OCI-LY7 (cell line): ENCODE results near the gene KCNC1. TPM values are rescaled to one million over a fixed set of nuclear protein-coding genes. Genes with fewer than 3 reads are reported as not detected.

ENCODE experiments used
- BruUV-seq: library from RNA; stranded (reverse); fragments of 400-500 nt; replicated peaks from 2 replicates; lab custom pipeline; 2021; lab: Mats Ljungman, UMichigan
- CTCF ChIA-PET: fragments of 300-600 bp; sonication (Branson Sonifier 250); formaldehyde crosslinking; loops from one replicate; lab custom pipeline; 2022; ENCODE audit warnings: antibody characterized with exemption; ENCODE audit not compliant: unreplicated experiment; lab: Charles Lee
- POLR2A ChIA-PET: fragments of 300-600 bp; sonication (Branson Sonifier 250); formaldehyde crosslinking; loops from one replicate; lab custom pipeline; 2022; ENCODE audit warnings: antibody characterized with exemption; lab: Charles Lee
- DNase-seq: peaks from one replicate; pipeline ENCODE4 v3.0.0-alpha.2; 2015; ENCODE audit warnings: low spot score
- H2AFZ ChIP-seq: fragments of 200-600 bp; sonication (generic), shearing (Covaris generic); 2 replicates; pipeline ENCODE4 v1.6.1; 2014; ENCODE audit warnings: mild to moderate bottlenecking, antibody characterized with exemption, low read length, moderate library complexity
- H3K27ac ChIP-seq: fragments of 200-600 bp; sonication (generic); 2 replicates; pipeline ENCODE4 v1.5.1; 2014; ENCODE audit warnings: mixed run types, low read depth, mild to moderate bottlenecking, moderate library complexity, low read length, inconsistent platforms; ENCODE audit not compliant: poor library complexity, severe bottlenecking
- H3K36me3 ChIP-seq: fragments of 200-600 bp; sonication (generic); 2 replicates; pipeline ENCODE4 v1.6.1; 2014; ENCODE audit warnings: mild to moderate bottlenecking, antibody characterized with exemption, low read length, moderate library complexity, mixed read lengths; ENCODE audit not compliant: insufficient read depth
- H3K4me1 ChIP-seq: fragments of 200-600 bp; sonication (generic); 2 replicates; pipeline ENCODE4 v1.5.1; 2014; ENCODE audit warnings: mild to moderate bottlenecking, low read length; ENCODE audit not compliant: insufficient read depth, poor library complexity, severe bottlenecking
- H3K4me2 ChIP-seq: fragments of 200-600 bp; sonication (generic); 2 replicates; pipeline ENCODE4 v1.6.1; 2014; ENCODE audit warnings: mild to moderate bottlenecking, low read length
- H3K4me3 ChIP-seq: fragments of 200-600 bp; sonication (generic); 2 replicates; pipeline ENCODE4 v1.5.1; 2014; ENCODE audit warnings: mild to moderate bottlenecking, low read depth, low read length; ENCODE audit not compliant: poor library complexity, severe bottlenecking
- H3K79me2 ChIP-seq: fragments of 200-600 bp; sonication (generic); 2 replicates; pipeline ENCODE4 v1.6.1; 2016; ENCODE audit warnings: low read depth, mild to moderate bottlenecking, low read length, moderate library complexity, mixed read lengths; ENCODE audit not compliant: insufficient read depth
- H3K9me2 ChIP-seq: fragments of 200-600 bp; sonication (generic); 2 replicates; pipeline ENCODE4 v1.6.1; 2016; ENCODE audit warnings: mild to moderate bottlenecking, low read length, mixed read lengths; ENCODE audit not compliant: insufficient read depth
- H3K9me3 ChIP-seq: fragments of 200-600 bp; sonication (generic); 2 replicates; pipeline ENCODE4 v1.6.1; 2014; ENCODE audit warnings: mild to moderate bottlenecking, mixed run types, low read length, mixed read lengths
- H4K20me1 ChIP-seq: fragments of 200-600 bp; sonication (generic); 2 replicates; pipeline ENCODE4 v1.6.1; 2014; ENCODE audit warnings: mild to moderate bottlenecking, antibody characterized with exemption, low read length, moderate library complexity, mixed read lengths; ENCODE audit not compliant: insufficient read depth
- EZH2phosphoT487 ChIP-seq: fragments of 200-600 bp; sonication (generic); IDR thresholded peaks from 2 replicates; pipeline ENCODE4 v1.6.1; 2018; ENCODE audit warnings: low read depth, borderline replicate concordance, mild to moderate bottlenecking, mixed run types, antibody characterized with exemption, low read length, moderate library complexity, mixed read lengths
- intact Hi-C: fragments of 100-400 bp; cut with micrococcal nuclease; formaldehyde crosslinking; loops from one replicate; pipeline ENCODE4 v1.10.0; 2022; ENCODE audit not compliant: unreplicated experiment
- total RNA-seq, 2 experiments: library from RNA; depleted of rRNA in 1 of 2; stranded (reverse); fragments of >200 nt in 1 of 2; shearing (Covaris generic) in 1 of 2; gene quantifications; 2 replicates each; pipeline ENCODE4 v1.2.3, GENCODE V29; 2014 to 2022
- TF ChIP-seq, protein P1 (sequence below): fragments of 200-600 bp; sonication (generic); conservative IDR thresholded peaks from 2 replicates; pipeline ENCODE4 v1.5.1; 2014; ENCODE audit warnings: mild to moderate bottlenecking, antibody characterized with exemption, low read length, moderate library complexity, mixed read lengths

The KCNC1 gene
- total RNA-seq, 2 experiments from 2014 or later = not detected

- H3K9me2 ChIP-seq = no peaks in the 10 kb centered on the region
- H3K27ac ChIP-seq = no peak overlapping the region
- ChIA-PET CTCF (no interaction called here), POLR2A (no interaction called here)
- H4K20me1 ChIP-seq = no peaks in the 10 kb centered on the region
- H2AFZ ChIP-seq = no peak overlapping the region
- H3K4me3 ChIP-seq = no peak overlapping the region
- intact Hi-C loops = no loop called here
- BruUV-seq = no TSS peak
- no peaks in the 10 kb centered on the region for H3K79me2 ChIP-seq
- no peaks in the 10 kb centered on the region for H3K4me1 ChIP-seq
- no peak overlapping the region for H3K4me2 ChIP-seq
- DNase-seq = no peak
- TF ChIP-seq EZH2phosphoT487 = no peak
- TF ChIP-seq, protein P1, sequence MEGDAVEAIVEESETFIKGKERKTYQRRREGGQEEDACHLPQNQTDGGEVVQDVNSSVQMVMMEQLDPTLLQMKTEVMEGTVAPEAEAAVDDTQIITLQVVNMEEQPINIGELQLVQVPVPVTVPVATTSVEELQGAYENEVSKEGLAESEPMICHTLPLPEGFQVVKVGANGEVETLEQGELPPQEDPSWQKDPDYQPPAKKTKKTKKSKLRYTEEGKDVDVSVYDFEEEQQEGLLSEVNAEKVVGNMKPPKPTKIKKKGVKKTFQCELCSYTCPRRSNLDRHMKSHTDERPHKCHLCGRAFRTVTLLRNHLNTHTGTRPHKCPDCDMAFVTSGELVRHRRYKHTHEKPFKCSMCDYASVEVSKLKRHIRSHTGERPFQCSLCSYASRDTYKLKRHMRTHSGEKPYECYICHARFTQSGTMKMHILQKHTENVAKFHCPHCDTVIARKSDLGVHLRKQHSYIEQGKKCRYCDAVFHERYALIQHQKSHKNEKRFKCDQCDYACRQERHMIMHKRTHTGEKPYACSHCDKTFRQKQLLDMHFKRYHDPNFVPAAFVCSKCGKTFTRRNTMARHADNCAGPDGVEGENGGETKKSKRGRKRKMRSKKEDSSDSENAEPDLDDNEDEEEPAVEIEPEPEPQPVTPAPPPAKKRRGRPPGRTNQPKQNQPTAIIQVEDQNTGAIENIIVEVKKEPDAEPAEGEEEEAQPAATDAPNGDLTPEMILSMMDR = no peak
- no peaks in the 10 kb centered on the region for H3K36me3 ChIP-seq
- H3K9me3 ChIP-seq = no peaks in the 10 kb centered on the region
These were observed 93.8 kb downstream of the KCNC1 start for GRCh38 chr11:17828311-17828751.

DNA sequence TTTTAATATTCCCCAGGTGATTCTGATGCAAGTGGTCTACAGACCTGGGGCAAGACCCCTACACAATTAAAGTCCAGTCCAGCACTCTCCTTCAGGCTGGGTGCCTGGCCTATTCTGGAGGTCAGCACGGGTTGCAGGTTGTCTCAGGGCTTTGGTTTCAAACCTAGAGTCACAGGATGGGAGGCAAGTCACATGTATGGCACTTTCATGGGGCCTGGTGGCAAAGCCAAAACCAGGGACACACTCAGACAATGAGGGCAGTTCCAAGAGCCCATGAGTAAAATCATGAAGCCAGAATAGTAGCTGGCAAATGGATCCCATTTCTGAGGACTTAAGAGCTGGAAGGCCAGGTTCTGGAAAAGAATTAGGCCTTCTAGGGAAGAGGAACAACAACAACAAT lies 96.6 kb downstream of the KCNC1 start:
- ChIA-PET POLR2A (no interaction called here), CTCF (no interaction called here)
- Histone ChIP-seq H3K9me3 (no peaks in the 10 kb centered on the region), H3K27ac (no peak overlapping the region), H3K4me2 (no peak overlapping the region), H3K79me2 (no peaks in the 10 kb centered on the region), H3K4me1 (no peaks in the 10 kb centered on the region), H2AFZ (no peak overlapping the region), H3K36me3 (no peaks in the 10 kb centered on the region), H4K20me1 (no peaks in the 10 kb centered on the region), H3K4me3 (no peak overlapping the region), H3K9me2 (no peaks in the 10 kb centered on the region)
- BruUV-seq = no TSS peak
- TF ChIP-seq, protein P1 = no peak
- no peak for DNase-seq
- intact Hi-C loops = no loop called here

- no peak overlapping the region for H3K4me3 ChIP-seq
- CTCF ChIA-PET = no interaction called here
- no peak overlapping the region for H3K4me2 ChIP-seq
- H4K20me1 ChIP-seq = no peaks in the 10 kb centered on the region
- POLR2A ChIA-PET = interaction anchor here (0.6 kb wide), 1 partner anchor 22 kb away, joined by 4 read pairs; no protein-coding TSS in a partner anchor
- intact Hi-C loops = no loop called here
- TF ChIP-seq, protein P1 = no peak
- no peak for TF ChIP-seq EZH2phosphoT487
- no peaks in the 10 kb centered on the region for H3K9me2 ChIP-seq
- no peak overlapping the region for H3K27ac ChIP-seq
- H3K4me1 ChIP-seq = no peaks in the 10 kb centered on the region
- no peak overlapping the region for H2AFZ ChIP-seq
- no peaks in the 10 kb centered on the region for H3K36me3 ChIP-seq
- H3K9me3 ChIP-seq = no peaks in the 10 kb centered on the region
- no TSS peak for BruUV-seq
- H3K79me2 ChIP-seq = no peaks in the 10 kb centered on the region
- no peak for DNase-seq
These were observed 97.3 kb downstream of the KCNC1 start for GRCh38 chr11:17831883-17832282.

Other genes with a start within 250 kb of the KCNC1 start
- gene USH1C, start 190.4 kb upstream of the KCNC1 start, total RNA-seq (2014; rRNA removed; shearing (Covaris generic)) = not detected in 2 replicates
- not detected in 2 replicates for gene USH1C, start 190.4 kb upstream of the KCNC1 start, total RNA-seq (2022)
- gene OTOG, start 187.5 kb upstream of the KCNC1 start, total RNA-seq (2014; rRNA removed; shearing (Covaris generic)) = not detected in 2 replicates
- not detected in 2 replicates for gene OTOG, start 187.5 kb upstream of the KCNC1 start, total RNA-seq (2022)
- not detected in 2 replicates for gene MYOD1, start 15.2 kb upstream of the KCNC1 start, total RNA-seq (2014; rRNA removed; shearing (Covaris generic))
- not detected in 2 replicates for gene MYOD1, start 15.2 kb upstream of the KCNC1 start, total RNA-seq (2022)